IMR-90 (cell line): Measurements from ENCODE around the gene KRTAP4-1. TPM values are rescaled to one million over a fixed set of nuclear protein-coding genes. Genes with fewer than 3 reads are reported as not detected.
"Not testable (repeated sequence)": the region's sequence is repeated elsewhere in the genome, so short reads cannot be mapped to it uniquely, and the experiment has no call there.

ENCODE experiments used
- ATAC-seq: fragments of 200-7000 bp; cut with Tn5 transposase; 2 replicates; pipeline ENCODE4 v1.9.1; 2020; ENCODE audit warnings: low read depth, mild to moderate bottlenecking, moderate library complexity
- BruUV-seq: library from RNA; stranded (reverse); fragments of 400-500 nt; replicated peaks from 2 replicates; lab custom pipeline; 2021; lab: Mats Ljungman, UMichigan
- CTCF ChIA-PET: fragments of 300-600 bp; formaldehyde crosslinking; extraction: SDS; loops from one replicate; lab custom pipeline; 2021; ENCODE audit warnings: antibody characterized with exemption; lab: Yijun Ruan, JAX
- POLR2A ChIA-PET: fragments of 300-600 bp; sonication (Branson Sonifier 250); formaldehyde crosslinking; loops from one replicate; lab custom pipeline; 2022; ENCODE audit warnings: antibody characterized with exemption; ENCODE audit not compliant: unreplicated experiment; lab: Charles Lee
- DNase-seq: peaks from one replicate; pipeline ENCODE4 v3.0.0; 2013
- H2AFZ ChIP-seq: replicated peaks from 2 replicates; pipeline ENCODE3; 2013; ENCODE audit warnings: low read length, mild to moderate bottlenecking; ENCODE audit not compliant: poor library complexity
- H2AK5ac ChIP-seq: 2 replicates; pipeline ENCODE4 v1.6.1; 2013; ENCODE audit warnings: low read depth, low read length, inconsistent platforms
- H2AK9ac ChIP-seq: replicated peaks from 2 replicates; pipeline ENCODE3; 2013; ENCODE audit warnings: mild to moderate bottlenecking, low read depth, low read length, moderate library complexity; ENCODE audit not compliant: poor library complexity
- H2BK120ac ChIP-seq: 2 replicates; pipeline ENCODE4 v1.6.1; 2013; ENCODE audit warnings: low read depth, low read length, inconsistent platforms
- H2BK15ac ChIP-seq: 3 replicates; pipeline ENCODE4 v1.6.1; 2013; ENCODE audit warnings: low read depth, low read length, inconsistent platforms
- H2BK20ac ChIP-seq: 2 replicates; pipeline ENCODE4 v1.6.1; 2013; ENCODE audit warnings: low read depth, mild to moderate bottlenecking, inconsistent platforms, low read length, moderate library complexity
- H2BK5ac ChIP-seq: 2 replicates; pipeline ENCODE4 v1.6.1; 2013; ENCODE audit warnings: mild to moderate bottlenecking, low read depth, low read length, inconsistent platforms; ENCODE audit not compliant: poor library complexity, severe bottlenecking
- H3K14ac ChIP-seq: replicated peaks from 2 replicates; pipeline ENCODE4 v1.6.1; 2013; ENCODE audit warnings: low read depth, low read length, inconsistent platforms
- H3K18ac ChIP-seq: 2 replicates; pipeline ENCODE4 v1.6.1; 2013; ENCODE audit warnings: low read depth, low read length, control low read depth
- H3K23ac ChIP-seq: 2 replicates; pipeline ENCODE4 v1.6.1; 2013; ENCODE audit warnings: low read depth, low read length, inconsistent platforms
- H3K27ac ChIP-seq: 2 replicates; pipeline ENCODE4 v1.5.1; 2013; ENCODE audit warnings: mild to moderate bottlenecking, control low read depth, low read length; ENCODE audit not compliant: insufficient read depth
- H3K27me3 ChIP-seq: 2 replicates; pipeline ENCODE4 v1.6.1; 2013; ENCODE audit warnings: low read length; ENCODE audit not compliant: control insufficient read depth, insufficient read depth
- H3K36me3 ChIP-seq: 2 replicates; pipeline ENCODE4 v1.6.1; 2013; ENCODE audit warnings: low read length, mixed read lengths; ENCODE audit not compliant: control insufficient read depth, insufficient read depth
- H3K4ac ChIP-seq: 2 replicates; pipeline ENCODE4 v1.6.1; 2013; ENCODE audit warnings: low read depth, low read length, inconsistent platforms
- H3K4me1 ChIP-seq: 2 replicates; pipeline ENCODE4 v1.6.1; 2013; ENCODE audit warnings: low read length, mixed read lengths; ENCODE audit not compliant: control insufficient read depth, insufficient read depth
- H3K4me2 ChIP-seq: 2 replicates; pipeline ENCODE4 v1.6.1; 2013; ENCODE audit warnings: low read depth, mild to moderate bottlenecking, control low read depth, low read length, moderate library complexity
- H3K4me3 ChIP-seq: 2 replicates; pipeline ENCODE4 v1.5.1; 2013; ENCODE audit warnings: low read depth, mild to moderate bottlenecking, control low read depth, low read length, moderate library complexity; ENCODE audit not compliant: insufficient read depth
- H3K56ac ChIP-seq: 2 replicates; pipeline ENCODE4 v1.6.1; 2013; ENCODE audit warnings: low read length, inconsistent platforms; ENCODE audit not compliant: insufficient read depth; ENCODE audit errors: extremely low read depth
- H3K79me1 ChIP-seq, 2 experiments: 2 replicates each; pipeline ENCODE4 v1.6.1; 2013; ENCODE audit warnings: low read length in 2 of 2, inconsistent platforms in 1 of 2, low read depth in 1 of 2
- H3K9ac ChIP-seq: 2 replicates; pipeline ENCODE4 v1.6.1; 2013; ENCODE audit warnings: low read depth, low read length, control low read depth
- H3K9me1 ChIP-seq: 2 replicates; pipeline ENCODE4 v1.6.1; 2013; ENCODE audit warnings: low read length, inconsistent platforms; ENCODE audit not compliant: insufficient read depth
- H3K9me3 ChIP-seq: 2 replicates; pipeline ENCODE4 v1.6.1; 2013; ENCODE audit warnings: low read length; ENCODE audit not compliant: control insufficient read depth, insufficient read depth
- H4K20me1 ChIP-seq: 2 replicates; pipeline ENCODE4 v1.6.1; 2013; ENCODE audit warnings: low read length, inconsistent platforms; ENCODE audit not compliant: insufficient read depth
- H4K5ac ChIP-seq: 2 replicates; pipeline ENCODE4 v1.6.1; 2013; ENCODE audit warnings: mild to moderate bottlenecking, low read depth, low read length, control low read depth
- H4K8ac ChIP-seq, 2 experiments: 2 replicates each; pipeline ENCODE4 v1.6.1; 2013; ENCODE audit warnings: low read depth in 2 of 2, low read length in 2 of 2, control low read depth in 1 of 2, inconsistent platforms in 1 of 2
- H4K91ac ChIP-seq: 2 replicates; pipeline ENCODE4 v1.6.1; 2013; ENCODE audit warnings: low read depth, low read length, inconsistent platforms; ENCODE audit not compliant: insufficient read depth
- WGBS, 2 experiments: methylation state at CpG; one replicate each; pipeline versions ENCODE4 v1.1.5 to v1.1.7; 2013; ENCODE audit warnings: missing lambda C conversion rate in 2 of 2; ENCODE audit not compliant: insufficient read length in 1 of 2; ENCODE audit errors: extremely low coverage in 2 of 2; 5-methylcytosine and 5-hydroxymethylcytosine counted together
- dilution Hi-C: fragments of 300-500 bp; cut with HindIII; formaldehyde crosslinking; loops from one replicate; pipeline ENCODE4 v1.14.3; 2018; ENCODE audit warnings: low sequenced_read_pairs; ENCODE audit not compliant: unreplicated experiment
- in situ Hi-C: fragments of 300-500 bp; cut with MboI; formaldehyde crosslinking; loops from 3 replicates; pipeline ENCODE4 v1.14.3; 2019; ENCODE audit warnings: low sequenced_read_pairs, inconsistent platforms, mixed read lengths
- intact Hi-C: fragments of 100-400 bp; cut with micrococcal nuclease; formaldehyde crosslinking; loops from 2 replicates; pipeline ENCODE4 v1.10.0; 2022
- polyA plus RNA-seq, 3 experiments: library from polyadenylated mRNA; depleted of rRNA; stranded (reverse); fragments of >200 nt; gene quantifications; 2 replicates each; pipeline ENCODE4 v1.2.3, GENCODE V29; 2012; ENCODE audit warnings: low replicate concordance in 1 of 3
- total RNA-seq: library from RNA; depleted of rRNA; stranded (reverse); fragments of >200 nt; gene quantifications from 2 replicates; pipeline ENCODE4 v1.2.3, GENCODE V29; 2012

The KRTAP4-1 gene
- total and polyA plus RNA-seq, 2 of the 4 experiments (the other 2 are of a cell fraction), result not detected

DNA sequence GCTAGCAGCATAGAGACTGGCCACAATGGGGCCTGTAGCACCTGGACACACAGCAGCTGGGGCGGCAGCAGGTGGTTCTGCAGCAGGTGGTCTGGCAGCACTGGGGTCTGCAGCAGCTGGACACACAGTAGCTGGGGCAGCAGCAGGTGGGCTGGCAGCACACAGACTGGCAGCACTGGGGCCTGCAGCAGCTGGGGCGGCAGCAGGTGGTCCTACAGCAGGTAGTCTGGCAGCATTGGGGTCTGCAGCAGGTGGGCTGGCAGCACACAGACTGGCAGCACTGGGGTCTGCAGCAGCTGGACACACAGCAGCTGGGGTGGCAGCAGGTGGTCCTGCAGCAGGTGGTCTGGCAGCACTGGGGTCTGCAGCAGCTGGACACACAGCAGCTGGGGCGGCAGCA is 24.5 kb downstream of the KRTAP4-1 start:
- H3K27ac ChIP-seq, H3K56ac ChIP-seq, H2BK15ac ChIP-seq, H3K23ac ChIP-seq, intact Hi-C loops, H3K4me2 ChIP-seq, H2BK5ac ChIP-seq, CTCF ChIA-PET, H3K14ac ChIP-seq, H2AFZ ChIP-seq, H4K91ac ChIP-seq, H3K18ac ChIP-seq, ATAC-seq, H2AK5ac ChIP-seq, H3K79me1 ChIP-seq, H2BK20ac ChIP-seq, H2BK120ac ChIP-seq, dilution Hi-C loops, in situ Hi-C loops, H4K8ac ChIP-seq, H4K5ac ChIP-seq, H3K9ac ChIP-seq, H4K20me1 ChIP-seq, H3K9me1 ChIP-seq, H3K36me3 ChIP-seq, BruUV-seq, H3K27me3 ChIP-seq, H3K4me1 ChIP-seq, H2AK9ac ChIP-seq, DNase-seq, H3K4ac ChIP-seq, POLR2A ChIA-PET, H3K9me3 ChIP-seq, H3K4me3 ChIP-seq: not testable (repeated sequence)
- WGBS, 2 experiments, result 92% methylated on average over 2 of the region's 3 CpGs; no CpG with 5 or more reads in 1 of the 2 experiments
